GM18499 (cell line): ENCODE results near the gene PKM.
"Not testable (repeated sequence)": the region's sequence is repeated elsewhere in the genome, so short reads cannot be mapped to it uniquely, and the experiment has no call there.

Experiments used
- ATAC-seq: cut with Tn5 transposase; IDR thresholded peaks from one replicate; pipeline ENCODE4 v1.9.1; 2021; ENCODE audit warnings: moderate number of reproducible peaks; ENCODE audit not compliant: insufficient read depth, unreplicated experiment

Gene PKM

GRCh38 chr15:72180761-72181324 is 50.1 kb downstream of the PKM start:
- no peak for ATAC-seq

- no peak for ATAC-seq
Observed at GRCh38 chr15:72179950-72180581, 50.9 kb downstream of the PKM start.

GRCh38 chr15:72178976-72179585 is 51.9 kb downstream of the PKM start:
- no peak for ATAC-seq

GRCh38 chr15:72176743-72177142 is 54.2 kb downstream of the PKM start:
- no peak for ATAC-seq

- no peak for ATAC-seq
Observed at GRCh38 chr15:72176159-72176558, 54.8 kb downstream of the PKM start.

- ATAC-seq: no peak
Observed at GRCh38 chr15:72175186-72176044, 55.6 kb downstream of the PKM start.

GRCh38 chr15:72174551-72175165 is 56.3 kb downstream of the PKM start:
- ATAC-seq: no peak

GRCh38 chr15:72173864-72174550 is 57.0 kb downstream of the PKM start:
- ATAC-seq: no peak

- no peak for ATAC-seq
Observed at GRCh38 chr15:72173401-72173800, 57.6 kb downstream of the PKM start.

GRCh38 chr15:72172796-72173195 is 58.2 kb downstream of the PKM start:
- no peak for ATAC-seq

GRCh38 chr15:72171978-72172377 is 59.0 kb downstream of the PKM start:
- not testable (repeated sequence) for ATAC-seq

GRCh38 chr15:72170691-72171090 is 60.3 kb downstream of the PKM start:
- no peak for ATAC-seq

GRCh38 chr15:72169921-72170611 is 60.9 kb downstream of the PKM start:
- no peak for ATAC-seq

- ATAC-seq: no peak
Observed at GRCh38 chr15:72169236-72169920, 61.6 kb downstream of the PKM start.

GRCh38 chr15:72168808-72169190 is 62.2 kb downstream of the PKM start:
- ATAC-seq: no peak

- no peak for ATAC-seq
Observed at GRCh38 chr15:72168131-72168807, 62.7 kb downstream of the PKM start.

GRCh38 chr15:72167445-72167844 is 63.5 kb downstream of the PKM start:
- no peak for ATAC-seq

GRCh38 chr15:72166716-72167417 is 64.1 kb downstream of the PKM start:
- no peak for ATAC-seq
